Activated T-cell treated with anti-CD3 and anti-CD28 coated beads for 1 hour (primary cell): Measurements from ENCODE around the gene ZCCHC3.
"Not testable (repeated sequence)": the region's sequence is repeated elsewhere in the genome, so short reads cannot be mapped to it uniquely, and the experiment has no call there.

Experiments used
- DNase-seq: peaks from one replicate; pipeline ENCODE4 v3.0.0-alpha.2; 2020; ENCODE audit warnings: low read depth

The ZCCHC3 gene

GRCh38 chr20:313948-314347, 16.6 kb downstream of the ZCCHC3 start:
- no peak for DNase-seq

DNA sequence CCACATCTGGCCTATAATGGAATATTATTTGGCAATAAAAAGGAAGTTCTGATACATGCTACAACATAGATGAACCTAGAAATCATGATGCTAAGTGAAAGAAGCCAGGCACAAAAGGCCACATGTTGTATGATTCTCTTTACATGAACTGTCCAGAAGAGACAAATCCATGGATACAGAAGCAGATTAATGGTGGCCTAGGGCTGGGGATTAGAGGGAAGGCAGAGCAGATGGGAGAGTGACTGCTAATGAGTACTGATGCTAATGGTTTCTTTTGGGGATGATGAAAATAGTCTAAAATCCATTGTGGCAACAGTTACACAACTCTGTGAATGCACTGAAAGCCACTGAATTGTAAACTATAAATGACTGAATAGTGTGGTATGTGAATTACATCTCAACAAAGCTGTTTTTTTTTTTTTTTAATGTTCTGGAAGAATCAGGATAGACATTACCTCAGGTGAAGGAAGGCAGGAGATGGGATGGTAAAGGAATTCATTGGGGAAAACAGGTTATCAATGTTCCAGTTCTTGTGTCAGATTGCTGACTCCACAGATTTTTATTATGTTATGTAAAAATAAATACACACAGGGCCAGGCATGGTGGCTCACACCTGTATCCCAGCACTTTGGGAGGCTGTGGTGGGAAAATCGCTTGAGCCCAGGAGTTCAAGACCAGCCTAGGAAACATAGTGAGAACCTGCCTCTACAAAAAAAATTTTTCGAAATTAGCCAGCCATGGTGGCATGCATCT, 19.1 kb downstream of the ZCCHC3 start:
- DNase-seq, result no peak

DNA sequence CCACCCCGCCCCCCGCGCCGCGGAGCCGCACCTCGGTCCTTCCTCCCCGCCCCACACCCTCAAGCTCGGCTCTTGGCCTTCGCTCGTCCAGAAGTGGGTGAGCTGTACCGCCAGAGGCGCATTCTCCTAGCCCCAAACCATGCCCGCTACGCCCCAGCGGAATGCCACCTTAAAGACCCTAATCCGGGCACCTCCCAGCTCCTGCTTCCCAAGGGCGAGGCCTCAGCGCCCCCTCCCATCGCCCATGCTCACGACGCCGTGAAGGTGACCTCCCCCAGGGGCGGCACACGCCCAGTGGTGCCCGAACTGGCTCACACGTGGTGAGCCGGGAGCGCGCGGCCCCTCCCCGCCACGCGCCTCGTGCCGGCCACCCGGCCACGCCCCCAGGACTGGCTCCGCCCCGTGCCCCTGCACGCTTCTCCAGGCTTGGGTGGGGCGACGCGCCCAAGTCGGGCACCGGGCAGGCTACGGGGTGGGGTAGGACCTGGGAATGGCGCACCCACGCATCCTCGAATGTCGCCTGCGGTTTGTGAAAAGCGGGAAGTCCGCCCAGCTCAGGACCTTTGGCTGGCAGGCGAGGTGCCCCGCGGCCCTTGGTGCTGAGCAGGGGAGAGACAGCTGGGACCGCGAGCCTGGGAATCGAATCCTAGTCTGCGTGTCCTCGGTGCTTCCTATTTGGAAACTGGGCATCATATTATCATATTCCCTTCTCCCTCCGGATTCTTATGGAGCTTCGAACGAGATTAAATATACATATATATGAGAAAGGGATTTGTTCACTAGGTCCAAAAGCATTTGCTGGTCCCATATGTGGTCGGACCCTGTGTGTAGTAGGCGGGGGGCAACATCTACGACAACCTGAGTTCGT, 27.0 kb downstream of the ZCCHC3 start:
- DNase-seq, result peak; percentile 86

- peak; percentile 96 for DNase-seq
Measured at GRCh38 chr20:325045-325888, 27.9 kb downstream of the ZCCHC3 start, which contains the start of gene SOX12. TSS of gene SOX12 (plus strand) at chr20:325552. CDS start at chr20:325925, 373 bp downstream.

DNA sequence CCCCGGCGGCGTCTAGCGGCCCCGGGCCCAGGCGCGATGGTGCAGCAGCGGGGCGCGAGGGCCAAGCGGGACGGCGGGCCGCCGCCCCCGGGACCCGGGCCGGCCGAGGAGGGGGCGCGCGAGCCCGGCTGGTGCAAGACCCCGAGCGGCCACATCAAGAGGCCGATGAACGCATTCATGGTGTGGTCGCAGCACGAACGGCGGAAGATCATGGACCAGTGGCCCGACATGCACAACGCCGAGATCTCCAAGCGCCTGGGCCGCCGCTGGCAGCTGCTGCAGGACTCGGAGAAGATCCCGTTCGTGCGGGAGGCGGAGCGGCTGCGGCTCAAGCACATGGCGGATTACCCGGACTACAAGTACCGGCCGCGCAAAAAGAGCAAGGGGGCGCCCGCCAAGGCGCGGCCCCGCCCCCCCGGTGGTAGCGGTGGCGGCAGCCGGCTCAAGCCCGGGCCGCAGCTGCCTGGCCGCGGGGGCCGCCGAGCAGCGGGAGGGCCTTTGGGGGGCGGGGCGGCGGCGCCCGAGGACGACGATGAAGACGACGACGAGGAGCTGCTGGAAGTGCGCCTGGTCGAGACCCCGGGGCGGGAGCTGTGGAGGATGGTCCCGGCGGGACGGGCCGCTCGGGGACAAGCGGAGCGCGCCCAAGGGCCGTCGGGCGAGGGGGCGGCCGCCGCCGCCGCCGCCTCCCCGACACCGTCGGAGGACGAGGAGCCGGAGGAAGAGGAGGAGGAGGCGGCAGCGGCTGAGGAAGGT, 28.7 kb downstream of the ZCCHC3 start:
- DNase-seq, result no peak

DNA sequence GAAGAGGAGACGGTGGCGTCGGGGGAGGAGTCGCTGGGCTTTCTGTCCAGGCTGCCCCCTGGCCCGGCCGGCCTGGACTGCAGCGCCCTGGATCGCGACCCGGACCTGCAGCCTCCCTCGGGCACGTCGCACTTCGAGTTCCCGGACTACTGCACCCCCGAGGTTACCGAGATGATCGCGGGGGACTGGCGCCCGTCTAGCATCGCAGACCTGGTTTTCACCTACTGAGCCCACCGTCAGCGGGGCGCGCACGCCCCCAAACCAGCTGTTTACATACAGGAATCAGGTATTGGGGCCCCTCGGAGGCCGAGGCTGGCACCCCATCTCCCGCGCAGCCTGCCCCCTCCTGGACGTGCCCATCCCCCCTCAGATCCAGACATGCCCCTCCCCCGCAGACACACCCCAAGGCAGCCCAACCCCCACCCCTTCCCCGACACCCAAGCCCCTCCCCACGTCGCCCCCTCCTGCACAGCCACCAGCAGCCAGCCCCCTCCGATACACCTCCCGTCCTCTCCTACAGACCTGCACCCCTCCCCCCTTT, 29.3 kb downstream of the ZCCHC3 start:
- no peak for DNase-seq

GRCh38 chr20:327186-328026, 30.0 kb downstream of the ZCCHC3 start:
- peak; percentile 66 for DNase-seq

- DNase-seq, result no peak
Measured at GRCh38 chr20:328027-328974, 30.9 kb downstream of the ZCCHC3 start.

DNA sequence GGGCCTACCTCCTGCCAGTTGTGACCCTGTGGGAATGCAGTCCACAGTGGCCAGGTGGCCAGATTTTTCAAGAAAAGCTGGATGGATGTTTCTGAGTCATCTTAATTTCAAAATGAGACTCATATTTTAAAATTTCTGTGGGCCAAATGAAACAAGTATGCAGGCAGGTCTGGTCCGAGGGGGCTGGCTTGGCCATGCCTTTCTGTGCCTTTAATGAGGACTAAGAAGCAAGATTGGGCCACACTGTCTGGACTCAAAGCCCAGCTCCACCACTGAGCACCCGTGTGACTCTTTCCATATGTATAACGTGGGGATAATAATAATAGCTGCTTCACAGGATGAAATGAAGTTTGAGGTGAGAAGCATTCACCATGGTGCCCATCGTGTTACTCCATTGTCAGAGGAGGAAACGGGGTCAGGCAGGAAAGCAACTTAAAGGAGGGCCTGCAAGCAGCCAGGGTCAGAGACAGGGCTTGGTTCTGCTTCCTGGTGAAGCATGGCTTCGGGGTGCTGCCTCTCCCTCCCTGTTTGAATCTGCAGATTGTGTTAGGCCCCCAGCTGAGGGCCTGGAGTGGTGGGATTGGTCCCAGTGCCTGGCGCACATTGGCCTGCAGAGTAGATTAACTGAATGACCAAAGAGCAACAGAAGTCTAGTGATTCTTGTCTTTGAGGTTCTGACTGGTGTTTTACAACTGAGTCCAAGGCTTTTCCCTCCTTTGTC, 31.8 kb downstream of the ZCCHC3 start:
- no peak for DNase-seq

GRCh38 chr20:329851-330232, 32.5 kb downstream of the ZCCHC3 start:
- DNase-seq, result no peak

DNA sequence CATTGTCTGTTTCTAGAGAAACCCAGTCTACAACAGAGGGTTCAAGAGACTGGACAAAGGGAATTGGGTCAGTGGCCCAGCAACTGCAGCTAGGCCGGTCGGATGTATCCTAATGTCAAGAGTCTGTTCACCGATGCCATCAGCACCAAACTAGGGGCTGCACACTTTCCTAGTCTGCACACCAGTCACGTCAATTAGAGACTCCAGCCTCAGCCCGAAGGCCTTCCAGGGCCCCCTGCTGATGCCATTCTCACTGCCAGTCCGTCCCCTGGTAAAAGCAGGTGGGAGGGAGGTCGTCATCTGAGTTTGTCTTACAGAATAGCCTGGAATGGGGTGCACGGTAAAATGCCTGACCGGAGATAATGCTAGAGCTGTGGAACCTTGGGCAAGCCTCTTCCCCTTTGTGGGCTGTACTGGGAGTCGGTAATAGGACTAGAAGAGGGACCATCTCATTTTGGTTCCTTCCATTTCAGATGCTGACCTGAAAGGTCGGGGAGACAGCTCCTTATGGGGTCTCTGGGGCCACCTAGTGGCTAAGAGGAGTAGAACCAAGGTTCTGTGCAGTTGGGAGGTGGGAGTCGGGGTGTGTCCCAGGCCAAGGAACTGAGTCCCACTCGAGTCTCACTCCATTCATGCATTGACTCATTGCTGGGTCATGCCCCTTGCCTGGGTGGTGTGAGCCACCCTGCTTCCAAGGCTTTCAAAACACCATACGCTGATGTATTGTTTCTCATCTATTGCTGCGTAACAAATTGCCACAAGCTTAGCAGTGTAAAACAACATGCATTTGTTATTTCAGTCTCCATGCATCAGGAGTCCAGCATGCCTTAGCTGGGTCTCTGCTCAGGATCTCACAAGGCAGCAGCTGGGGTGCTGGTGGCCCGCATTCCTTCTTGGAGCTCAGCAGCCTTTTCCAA, 33.1 kb downstream of the ZCCHC3 start:
- no peak for DNase-seq

GRCh38 chr20:334578-334977, 37.2 kb downstream of the ZCCHC3 start:
- DNase-seq, result no peak

DNA sequence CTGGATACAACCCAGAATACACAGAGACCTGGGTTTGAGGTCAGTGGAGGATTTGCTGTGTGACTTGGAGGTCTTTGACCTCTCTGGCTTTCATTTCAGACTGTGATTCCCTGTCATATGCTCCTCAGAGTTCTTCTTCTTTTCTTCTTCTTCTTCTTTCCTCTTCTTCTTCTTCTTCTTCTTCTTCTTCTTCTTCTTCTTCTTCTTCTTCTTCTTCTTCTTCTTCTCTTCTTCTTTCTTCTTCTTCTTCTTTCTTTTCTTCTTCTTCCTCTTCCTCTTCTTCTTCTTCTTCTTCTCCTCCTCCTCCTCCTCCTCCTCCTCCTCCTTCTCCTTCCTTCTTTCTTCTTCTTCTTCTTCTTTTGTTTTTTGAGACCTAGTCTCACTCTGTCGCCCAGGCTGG, 38.7 kb downstream of the ZCCHC3 start:
- not testable (repeated sequence) for DNase-seq

- no peak for DNase-seq
Measured at GRCh38 chr20:341682-342081, 44.3 kb downstream of the ZCCHC3 start.

DNA sequence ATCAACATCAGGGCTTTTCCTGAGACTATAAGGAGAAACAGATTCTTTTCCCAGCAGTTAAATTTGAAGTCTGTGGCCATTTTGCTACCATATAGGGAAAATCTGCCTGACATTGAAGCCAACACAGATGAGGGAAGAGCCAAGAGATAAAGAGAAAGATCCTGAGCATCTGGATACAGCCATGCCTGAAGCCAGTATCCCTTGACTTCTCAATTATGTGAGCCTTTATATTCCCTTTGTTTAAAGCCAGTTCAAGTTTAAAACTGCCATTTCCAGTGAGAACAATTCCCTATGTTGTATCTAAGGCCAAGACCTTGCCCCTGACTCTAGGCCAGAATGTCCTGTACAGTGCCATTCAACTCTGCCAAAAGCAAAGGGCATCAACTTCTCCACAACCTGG, 45.7 kb downstream of the ZCCHC3 start:
- no peak for DNase-seq

- no peak for DNase-seq
Measured at GRCh38 chr20:346033-346639, 48.8 kb downstream of the ZCCHC3 start.
